Coronary artery (tissue), 2 donors: ENCODE measurements around the gene PPP2R5B.

ENCODE experiments used
- DNase-seq: peaks from one replicate; pipeline ENCODE4 v3.0.0-alpha.2; 2017; ENCODE audit warnings: low spot score
- H3K27ac ChIP-seq, 2 donors: fragments of 200-600 bp; sonication (generic); one replicate each; pipeline ENCODE4 v1.5.1; 2016 to 2019
- H3K4me3 ChIP-seq: fragments of 200-600 bp; sonication (generic); 2 replicates; pipeline ENCODE4 v1.5.1; 2016; ENCODE audit warnings: mild to moderate bottlenecking, moderate library complexity
- TF ChIP-seq, protein P1 (sequence below): fragments of 200-600 bp; sonication (generic); IDR thresholded peaks from one replicate; pipeline ENCODE4 v1.5.1; 2019; ENCODE audit warnings: antibody characterized with exemption

PPP2R5B gene

DNA sequence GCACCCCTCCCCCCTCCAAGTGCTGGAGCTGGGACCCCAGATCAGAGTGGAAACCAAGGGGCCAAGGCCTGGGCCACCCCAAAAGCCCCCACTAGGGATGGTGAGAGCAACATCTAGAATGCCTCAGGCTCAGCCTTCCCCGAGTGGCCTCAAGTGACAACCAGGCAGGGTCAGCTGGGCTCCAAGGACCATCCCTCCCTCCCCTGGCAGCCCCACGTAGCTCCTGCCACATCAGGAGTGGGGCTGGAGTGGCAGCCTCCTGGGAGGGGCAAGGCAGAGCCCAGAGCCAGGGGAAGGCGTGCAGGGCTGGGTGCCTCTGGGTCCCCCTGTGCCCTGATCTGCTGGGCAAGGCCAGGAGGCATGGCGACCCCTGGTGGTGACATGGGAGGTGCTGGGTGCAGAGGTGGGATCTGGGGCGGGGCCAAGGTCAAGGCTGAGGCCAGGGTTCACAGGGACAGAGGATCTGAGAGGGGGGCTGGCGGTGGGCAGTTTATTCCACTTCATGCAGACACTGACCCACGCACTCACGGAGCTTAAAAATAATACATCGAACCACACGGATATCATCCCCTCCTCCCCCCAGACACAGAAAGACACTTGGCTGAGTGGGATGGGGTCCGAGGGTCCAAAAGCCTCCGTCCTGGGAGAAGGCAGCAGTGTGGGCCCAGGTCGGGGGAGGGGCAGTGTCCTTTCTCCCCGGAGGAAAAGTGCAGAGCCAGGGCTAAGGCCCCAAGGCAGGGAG, 30.2 kb upstream of the PPP2R5B start:
- Histone ChIP-seq H3K27ac (no peak overlapping the region), H3K4me3 (no peak overlapping the region)
- peak; percentile 85 for DNase-seq
- TF ChIP-seq, protein P1, sequence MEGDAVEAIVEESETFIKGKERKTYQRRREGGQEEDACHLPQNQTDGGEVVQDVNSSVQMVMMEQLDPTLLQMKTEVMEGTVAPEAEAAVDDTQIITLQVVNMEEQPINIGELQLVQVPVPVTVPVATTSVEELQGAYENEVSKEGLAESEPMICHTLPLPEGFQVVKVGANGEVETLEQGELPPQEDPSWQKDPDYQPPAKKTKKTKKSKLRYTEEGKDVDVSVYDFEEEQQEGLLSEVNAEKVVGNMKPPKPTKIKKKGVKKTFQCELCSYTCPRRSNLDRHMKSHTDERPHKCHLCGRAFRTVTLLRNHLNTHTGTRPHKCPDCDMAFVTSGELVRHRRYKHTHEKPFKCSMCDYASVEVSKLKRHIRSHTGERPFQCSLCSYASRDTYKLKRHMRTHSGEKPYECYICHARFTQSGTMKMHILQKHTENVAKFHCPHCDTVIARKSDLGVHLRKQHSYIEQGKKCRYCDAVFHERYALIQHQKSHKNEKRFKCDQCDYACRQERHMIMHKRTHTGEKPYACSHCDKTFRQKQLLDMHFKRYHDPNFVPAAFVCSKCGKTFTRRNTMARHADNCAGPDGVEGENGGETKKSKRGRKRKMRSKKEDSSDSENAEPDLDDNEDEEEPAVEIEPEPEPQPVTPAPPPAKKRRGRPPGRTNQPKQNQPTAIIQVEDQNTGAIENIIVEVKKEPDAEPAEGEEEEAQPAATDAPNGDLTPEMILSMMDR = peak; percentile 91

DNA sequence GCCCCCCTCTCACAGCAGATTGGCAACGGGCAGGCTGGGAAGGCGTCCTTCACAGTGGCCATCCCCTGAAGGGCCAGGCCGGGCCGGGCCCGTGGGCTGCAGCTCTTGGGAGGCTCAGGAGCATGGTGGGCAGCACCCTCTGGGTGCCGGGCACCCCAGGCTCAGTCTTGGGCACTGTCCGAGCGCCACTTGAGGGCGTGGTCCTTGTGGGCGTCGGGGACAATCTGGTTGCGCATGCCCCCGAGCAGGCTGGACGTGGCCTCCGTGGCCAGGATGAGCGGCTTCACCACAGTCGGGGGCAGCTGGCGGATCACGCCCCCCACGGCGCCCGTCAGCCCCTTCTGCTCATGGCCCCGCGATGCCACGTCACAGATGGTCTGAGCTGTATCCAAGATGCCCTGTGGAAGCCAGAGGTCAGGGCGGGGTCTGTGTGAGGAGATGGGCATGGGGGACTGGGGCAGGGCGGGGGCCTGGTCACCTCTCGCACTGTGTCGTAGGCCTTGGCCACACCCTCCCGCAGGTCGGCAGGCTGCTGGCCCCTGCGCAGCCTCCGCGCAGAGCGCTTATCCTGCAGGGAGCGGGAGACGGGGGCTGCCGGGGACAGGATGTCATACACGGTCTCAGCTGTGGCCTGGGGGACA, 29.6 kb upstream of the PPP2R5B start:
- no peak overlapping the region for H3K27ac ChIP-seq
- TF ChIP-seq, protein P1 = no peak
- H3K4me3 ChIP-seq = no peak overlapping the region

DNA sequence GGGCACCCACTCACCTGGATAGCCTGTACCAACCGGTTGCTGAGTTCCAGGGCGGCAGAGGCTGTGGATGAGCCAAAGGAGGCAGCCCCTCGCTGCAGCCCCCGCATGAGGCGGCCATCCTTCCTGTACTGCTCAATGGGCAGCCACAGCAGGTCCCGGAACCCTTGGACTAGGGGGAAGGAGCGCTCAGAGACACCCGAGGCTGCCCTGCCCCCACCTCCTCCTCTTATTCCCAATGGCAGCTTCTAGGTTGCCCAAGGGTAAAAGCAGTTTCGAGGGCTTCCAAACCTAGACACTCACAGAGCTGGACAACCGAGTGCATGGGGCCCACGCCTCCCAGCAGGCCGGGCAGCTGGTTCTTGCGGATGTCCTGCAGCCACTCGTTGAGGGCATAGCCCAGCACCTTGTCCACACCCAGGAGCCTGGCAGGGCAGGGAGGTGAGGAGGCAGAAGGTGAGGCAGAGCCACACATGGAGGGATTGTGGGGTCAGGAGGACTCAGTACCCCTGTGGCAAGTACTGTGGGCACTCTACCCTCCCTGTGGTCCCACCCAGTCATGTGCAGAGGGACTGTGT, 28.0 kb upstream of the PPP2R5B start:
- Histone ChIP-seq H3K27ac (no peak overlapping the region), H3K4me3 (no peak overlapping the region)
- TF ChIP-seq, protein P1 = no peak

More for the DNA sequence above, 29.6 kb upstream of the PPP2R5B start:
- DNase-seq = no peak

DNA sequence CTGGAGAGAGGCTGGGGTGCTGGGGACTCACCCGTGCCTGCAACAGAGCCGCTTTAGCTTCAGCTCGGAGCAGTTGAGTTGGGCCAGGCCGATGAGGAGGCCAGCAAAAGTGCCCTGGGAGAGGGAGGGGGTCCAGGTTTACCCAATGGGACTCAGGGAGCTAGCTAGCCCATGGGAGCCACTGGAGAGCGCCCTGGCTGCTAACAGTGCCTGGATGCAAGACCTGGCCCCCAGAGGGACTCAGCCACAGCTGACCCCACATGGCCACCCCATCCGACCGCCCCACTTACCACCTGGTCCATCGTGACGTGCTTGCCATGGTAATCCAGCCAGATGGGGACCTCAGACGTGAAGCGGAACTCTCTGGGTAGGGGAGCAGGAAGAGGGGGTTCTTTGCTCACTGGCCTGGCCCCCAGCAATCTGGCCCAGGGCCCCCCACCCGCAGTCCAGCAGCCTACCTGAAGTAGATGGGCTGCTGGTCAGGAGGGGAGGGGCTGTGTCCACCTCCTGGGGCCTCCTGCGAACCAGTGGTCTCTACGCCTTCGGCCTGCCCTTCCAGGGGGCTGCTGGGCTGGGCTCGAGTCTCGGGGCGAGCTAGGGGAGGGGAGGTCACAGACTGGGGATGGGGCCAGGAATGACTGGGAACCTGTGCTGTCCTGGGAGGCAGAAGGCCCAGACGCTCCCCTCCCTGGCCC, 27.0 kb upstream of the PPP2R5B start:
- Histone ChIP-seq H3K27ac (no peak overlapping the region), H3K4me3 (no peak overlapping the region)
- no peak for DNase-seq
- TF ChIP-seq, protein P1 = no peak

More for the DNA sequence above, 28.0 kb upstream of the PPP2R5B start:
- no peak for DNase-seq

DNA sequence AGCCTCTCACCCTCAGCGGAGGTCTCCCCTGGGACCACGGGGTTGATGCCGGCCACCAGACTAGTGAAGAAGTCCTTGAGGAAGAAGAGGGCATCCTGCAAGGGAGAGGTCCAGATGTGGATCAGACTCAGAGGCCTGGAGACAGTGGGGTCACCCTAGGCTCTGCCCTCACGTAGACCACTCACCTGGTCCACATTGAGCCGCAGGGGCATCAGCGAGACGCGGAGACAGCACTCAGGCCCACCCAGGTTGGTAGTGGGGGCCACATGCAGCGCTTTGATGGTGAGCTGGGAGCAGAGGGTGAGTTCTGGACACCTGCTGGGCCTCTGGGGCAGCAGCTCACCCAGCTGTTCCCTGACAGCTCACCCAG, 26.4 kb upstream of the PPP2R5B start:
- TF ChIP-seq, protein P1 = no peak
- DNase-seq = no peak
- Histone ChIP-seq H3K27ac (no peak overlapping the region), H3K4me3 (no peak overlapping the region)

DNA sequence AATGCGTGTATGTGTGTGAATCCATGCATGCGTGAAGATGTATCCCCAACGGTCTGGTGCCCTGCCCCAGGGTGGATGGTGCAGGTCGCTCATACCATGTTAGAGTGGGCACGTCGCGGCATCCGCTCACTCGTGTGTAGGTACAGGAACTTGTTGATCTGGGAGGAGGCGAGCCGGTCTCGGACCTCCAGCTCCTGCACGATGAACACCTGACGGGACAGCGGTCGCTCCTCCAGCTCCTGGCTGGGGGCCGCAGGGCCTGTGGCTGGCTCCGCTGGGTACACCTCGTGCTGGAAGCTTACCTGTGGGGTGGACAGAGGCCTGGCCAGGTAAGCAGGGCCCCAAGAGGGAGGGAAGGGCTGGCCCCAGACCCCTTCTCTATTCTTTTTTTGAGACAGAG, 25.9 kb upstream of the PPP2R5B start:
- H3K4me3 ChIP-seq = no peak overlapping the region

More for the DNA sequence above, 25.9 kb upstream of the PPP2R5B start:
- no peak for DNase-seq
- TF ChIP-seq, protein P1 = no peak
- no peak overlapping the region for H3K27ac ChIP-seq
